Epithelial cell of alveolus of lung (primary cell): ENCODE data around the gene MORF4L1. TPM values are rescaled to one million over a fixed set of nuclear protein-coding genes. Genes with fewer than 3 reads are reported as not detected.

Source experiments
- total RNA-seq: library from RNA; depleted of rRNA; stranded (reverse); fragments of >200 nt; gene quantifications from 2 replicates; pipeline ENCODE4 v1.2.1, GENCODE V29; 2015

Gene MORF4L1
- total RNA-seq: 256 and 322 TPM in 2 replicates

DNA sequence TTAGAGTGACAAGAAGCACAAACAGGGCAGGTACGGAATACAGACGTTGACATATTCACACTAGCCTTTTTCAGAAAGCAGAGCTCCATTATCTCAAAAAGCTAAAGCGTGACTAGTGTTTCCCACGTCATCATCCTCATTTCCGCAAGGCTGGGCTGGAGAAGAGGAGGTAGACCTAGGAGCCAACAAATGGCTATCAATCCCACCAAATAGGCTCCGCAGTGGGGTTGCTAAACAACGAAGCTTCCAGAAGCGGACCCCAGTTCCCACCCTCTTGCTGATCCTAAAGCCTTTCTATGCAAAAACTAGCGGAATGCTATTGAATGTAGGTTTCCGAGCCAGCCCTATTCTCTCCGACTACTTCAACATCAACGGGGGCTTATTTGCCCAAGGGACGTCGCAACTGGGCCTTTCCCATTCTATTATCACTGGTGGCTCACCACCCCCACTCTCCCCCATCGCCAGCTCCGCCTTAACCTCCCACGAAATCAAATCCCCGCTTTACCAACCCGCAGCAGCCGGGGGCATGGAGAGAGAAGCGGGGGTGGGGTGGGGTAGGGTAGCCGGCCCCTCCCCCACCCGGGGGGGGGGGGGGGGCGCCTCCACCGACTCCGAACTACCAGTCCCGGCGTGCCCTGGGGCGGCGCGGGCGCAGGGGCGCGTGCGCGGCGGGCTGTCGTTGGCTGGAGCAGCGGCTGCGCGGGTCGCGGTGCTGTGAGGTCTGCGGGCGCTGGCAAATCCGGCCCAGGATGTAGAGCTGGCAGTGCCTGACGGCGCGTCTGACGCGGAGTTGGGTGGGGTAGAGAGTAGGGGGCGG is at the start of gene MORF4L1:
Gene MORF4L1, plus strand, starts transcription at position 736 of the 817 bp plus-strand sequence. CDS start 128 bp downstream, outside the sequence.

DNA sequence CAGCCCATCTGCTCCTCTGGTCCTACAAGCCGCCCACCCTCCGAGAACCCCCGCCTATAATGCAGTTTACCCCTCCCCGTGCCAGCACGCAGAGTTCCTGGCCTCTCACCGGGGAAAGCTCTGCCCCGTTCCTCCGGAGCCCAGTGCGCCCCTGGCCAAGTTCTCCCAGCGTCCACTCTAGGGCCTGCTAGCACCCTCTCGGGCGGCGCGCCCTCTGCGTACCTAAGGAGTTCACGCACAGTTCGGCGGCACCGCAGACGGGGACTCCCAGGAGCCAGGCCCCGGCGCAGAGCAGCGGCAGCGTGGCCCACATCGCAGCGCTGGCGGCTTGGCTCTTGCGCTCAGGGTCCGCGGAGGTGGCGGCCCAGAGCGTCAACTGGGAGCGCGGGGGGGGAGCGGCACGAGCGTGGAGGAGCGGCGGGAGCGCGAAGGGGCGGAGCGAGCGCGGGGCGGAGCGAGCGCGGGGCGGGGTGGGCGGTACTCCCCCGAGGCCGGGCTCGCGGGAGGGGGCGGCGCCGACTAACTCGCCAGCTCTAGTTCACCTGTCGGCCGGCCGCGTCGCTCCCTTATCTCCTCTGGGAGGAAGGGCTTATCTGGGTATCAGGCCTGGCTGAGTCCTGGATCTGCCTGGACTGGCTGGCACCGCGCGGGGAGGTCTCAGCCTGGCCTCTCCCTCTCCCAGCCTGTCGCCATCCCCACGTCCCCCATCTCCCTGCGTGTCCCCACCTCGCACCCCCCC is 72.1 kb downstream of the MORF4L1 start, which contains the start of gene CTSH:
Gene CTSH, minus strand, starts transcription at position 378 of the 739 bp plus-strand sequence. Its CDS starts 65 bp downstream, at position 313.

Other genes starting within 250 kb of the MORF4L1 start
- gene CHRNB4, start 231.7 kb upstream of the MORF4L1 start, total RNA-seq: not detected in 2 replicates
- gene ADAMTS7, start 61.4 kb upstream of the MORF4L1 start, total RNA-seq: 10.6 and 24.0 TPM in 2 replicates
- 2.8 and 23.4 TPM in 2 replicates for gene CTSH, start 72.2 kb downstream of the MORF4L1 start, total RNA-seq
- not detected in 2 replicates for gene RASGRF1, start 217.9 kb downstream of the MORF4L1 start, total RNA-seq